ENCODE data around the gene MSH3.
A peak's percentile ranks its signal among the peaks of the same experiment; 100 is the strongest.

MSH3 gene

DNA sequence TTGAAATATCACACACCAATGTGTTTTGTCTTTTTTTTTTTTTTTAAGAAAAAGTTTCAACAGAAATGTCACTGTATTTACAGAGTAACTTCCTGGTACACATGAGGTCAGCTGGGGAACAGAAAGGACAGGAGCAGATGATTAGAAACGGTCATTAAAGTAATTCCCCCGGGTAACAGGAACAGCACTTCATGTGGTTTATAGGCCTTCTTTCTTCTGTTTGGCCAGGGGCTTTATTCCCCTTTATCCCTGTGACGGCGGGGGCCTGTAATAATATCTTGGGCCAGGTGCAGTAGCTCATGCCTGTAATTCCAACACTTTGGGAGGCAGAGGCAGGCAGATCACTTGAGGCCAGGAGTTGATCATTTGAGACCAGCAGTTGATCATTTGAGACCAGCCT, 30.5 kb upstream of the MSH3 start:
- Histone ChIP-seq H3K9me3 (ENCODE audit: control insufficient read depth, low read length) (no peaks in the 10 kb centered on the region), H3K27me3 (replicated peaks; ENCODE audit: control insufficient read depth, insufficient read depth, low read length, poor library complexity, severe bottlenecking) (no peaks in the 10 kb centered on the region), H3K36me3 (ENCODE audit: control insufficient read depth, insufficient read depth, low read length) (no peaks in the 10 kb centered on the region), H3K4me3 (ENCODE audit: insufficient read depth, low read depth, low read length, poor library complexity, severe bottlenecking) (no peak overlapping the region), H3K4me1 (ENCODE audit: control insufficient read depth, insufficient read depth, low read length, poor library complexity, severe bottlenecking) (no peaks in the 10 kb centered on the region), H3K27ac (ENCODE audit: insufficient read depth, low read length, poor library complexity, severe bottlenecking) (no peak overlapping the region)
- DNase-seq = no peak

DNA sequence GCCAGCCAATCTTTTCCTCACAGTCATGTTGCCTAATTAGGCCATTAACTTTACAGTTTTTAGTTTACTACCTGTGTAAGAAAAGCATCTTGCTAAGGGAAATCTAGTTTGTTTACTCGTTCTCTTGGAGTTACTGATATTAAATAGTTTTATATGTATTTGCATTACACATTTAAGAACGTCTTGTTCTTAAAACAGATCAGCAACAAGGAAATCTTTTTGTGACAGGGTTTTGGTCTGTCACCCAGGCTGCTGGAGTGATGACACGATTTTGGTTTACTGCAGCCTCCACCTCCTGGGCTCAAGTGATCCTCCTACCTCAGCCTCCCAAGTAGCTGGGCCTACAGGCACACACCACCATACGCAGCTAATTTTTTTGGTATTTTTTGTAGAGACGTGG, 29.2 kb upstream of the MSH3 start:
- Histone ChIP-seq H3K36me3 (ENCODE audit: control insufficient read depth, insufficient read depth, low read length) (no peaks in the 10 kb centered on the region), H3K27me3 (replicated peaks; ENCODE audit: control insufficient read depth, insufficient read depth, low read length, poor library complexity, severe bottlenecking) (no peaks in the 10 kb centered on the region), H3K4me1 (ENCODE audit: control insufficient read depth, insufficient read depth, low read length, poor library complexity, severe bottlenecking) (no peaks in the 10 kb centered on the region), H3K9me3 (ENCODE audit: control insufficient read depth, low read length) (no peaks in the 10 kb centered on the region), H3K27ac (ENCODE audit: insufficient read depth, low read length, poor library complexity, severe bottlenecking) (no peak overlapping the region), H3K4me3 (ENCODE audit: insufficient read depth, low read depth, low read length, poor library complexity, severe bottlenecking) (no peak overlapping the region)
- no peak for DNase-seq

DNA sequence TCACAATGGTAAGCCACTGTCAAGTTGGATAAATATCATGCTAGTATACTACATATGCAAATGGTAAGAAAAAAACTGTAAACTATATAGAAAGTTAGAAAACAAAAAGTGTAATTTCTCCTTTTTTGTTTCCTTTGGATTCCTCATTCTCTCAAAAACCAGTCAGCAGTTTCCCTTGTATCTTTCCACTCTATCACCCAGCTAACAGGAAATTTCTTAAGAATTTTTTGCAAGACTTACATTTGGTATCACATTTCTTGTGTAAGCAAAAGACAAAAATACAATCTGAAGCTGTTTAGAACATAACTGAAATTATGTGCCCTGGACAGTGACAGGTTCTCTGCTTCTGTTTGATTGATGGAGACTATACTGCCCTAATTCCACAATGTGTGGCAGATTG, 25.2 kb upstream of the MSH3 start:
- H3K36me3 ChIP-seq (ENCODE audit: control insufficient read depth, insufficient read depth, low read length) = no peaks in the 10 kb centered on the region
- H3K27me3 ChIP-seq (replicated peaks; ENCODE audit: control insufficient read depth, insufficient read depth, low read length, poor library complexity, severe bottlenecking) = no peaks in the 10 kb centered on the region
- no peak overlapping the region for H3K4me3 ChIP-seq (ENCODE audit: insufficient read depth, low read depth, low read length, poor library complexity, severe bottlenecking)
- no peak overlapping the region for H3K27ac ChIP-seq (ENCODE audit: insufficient read depth, low read length, poor library complexity, severe bottlenecking)
- H3K9me3 ChIP-seq (ENCODE audit: control insufficient read depth, low read length) = no peaks in the 10 kb centered on the region
- no peak for DNase-seq
- no peaks in the 10 kb centered on the region for H3K4me1 ChIP-seq (ENCODE audit: control insufficient read depth, insufficient read depth, low read length, poor library complexity, severe bottlenecking)

DNA sequence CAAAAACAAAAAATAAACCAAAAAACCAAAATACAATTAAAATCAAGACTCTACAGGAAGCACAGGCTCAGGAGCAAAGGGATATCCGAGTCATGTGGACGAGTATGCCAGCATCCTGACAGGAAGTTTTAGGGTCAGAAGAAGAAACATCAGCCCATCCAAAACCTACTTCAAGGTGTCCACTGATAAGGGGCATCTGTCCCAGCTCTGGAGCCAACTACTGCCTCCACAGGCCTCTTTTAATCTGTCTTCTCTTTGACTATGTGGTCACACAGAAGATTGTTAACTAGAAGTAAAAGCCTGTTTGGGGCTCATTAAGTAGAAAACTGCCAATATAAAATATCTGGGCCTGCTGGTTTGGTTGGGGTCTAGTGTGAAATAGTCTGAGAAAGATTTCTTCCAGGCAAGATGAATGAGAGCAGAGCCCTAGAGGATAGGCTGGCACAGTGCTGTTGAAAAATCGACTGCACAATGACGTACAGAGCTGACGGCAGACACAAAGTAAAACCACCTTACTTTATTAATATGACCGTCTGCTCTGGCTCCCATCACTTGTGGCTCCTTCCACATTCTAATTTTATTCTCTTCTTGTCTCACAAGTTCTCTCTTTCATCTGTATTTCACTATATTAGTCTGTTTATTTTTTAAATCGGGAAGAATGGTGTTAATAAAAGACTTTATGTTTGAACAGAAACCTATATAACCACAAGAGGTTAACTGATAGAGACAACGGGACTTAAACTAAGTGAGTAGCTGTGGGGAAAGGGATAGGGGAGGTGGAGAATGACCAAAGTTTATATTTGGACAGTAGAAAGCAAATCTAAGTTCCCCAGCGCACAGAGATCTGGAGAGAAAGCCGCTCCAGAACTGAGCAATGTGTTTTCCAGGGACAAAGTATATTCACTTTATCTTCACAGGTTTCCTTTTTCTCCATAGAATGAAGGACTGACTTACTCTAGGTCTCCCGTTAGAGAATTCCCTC, 22.9 kb upstream of the MSH3 start:
- DNase-seq = no peak
- Histone ChIP-seq H3K4me3 (ENCODE audit: insufficient read depth, low read depth, low read length, poor library complexity, severe bottlenecking) (no peak overlapping the region), H3K36me3 (ENCODE audit: control insufficient read depth, insufficient read depth, low read length) (peaks cover 3% of the 10 kb centered on the region), H3K9me3 (ENCODE audit: control insufficient read depth, low read length) (no peaks in the 10 kb centered on the region), H3K27me3 (replicated peaks; ENCODE audit: control insufficient read depth, insufficient read depth, low read length, poor library complexity, severe bottlenecking) (no peaks in the 10 kb centered on the region), H3K4me1 (ENCODE audit: control insufficient read depth, insufficient read depth, low read length, poor library complexity, severe bottlenecking) (no peaks in the 10 kb centered on the region), H3K27ac (ENCODE audit: insufficient read depth, low read length, poor library complexity, severe bottlenecking) (no peak overlapping the region)

DNA sequence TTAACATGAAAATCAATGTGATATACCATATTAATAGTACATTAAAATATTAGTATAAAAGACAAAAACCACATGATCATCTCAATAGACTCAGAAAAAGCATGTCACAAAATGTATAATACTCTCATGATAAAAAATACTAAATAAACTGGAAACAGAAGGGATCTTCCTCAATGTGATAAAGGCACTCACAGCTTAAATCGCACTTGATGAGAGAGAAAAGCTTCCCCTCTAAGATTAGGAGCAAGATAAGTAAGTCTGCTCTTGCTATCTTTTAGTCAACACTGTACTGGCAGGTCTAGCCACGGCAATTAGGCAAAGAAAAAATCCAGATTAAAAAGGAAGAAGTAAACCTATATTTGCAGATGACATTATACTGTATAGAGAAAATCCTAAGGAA, 21.8 kb upstream of the MSH3 start:
- no peak for DNase-seq

DNA sequence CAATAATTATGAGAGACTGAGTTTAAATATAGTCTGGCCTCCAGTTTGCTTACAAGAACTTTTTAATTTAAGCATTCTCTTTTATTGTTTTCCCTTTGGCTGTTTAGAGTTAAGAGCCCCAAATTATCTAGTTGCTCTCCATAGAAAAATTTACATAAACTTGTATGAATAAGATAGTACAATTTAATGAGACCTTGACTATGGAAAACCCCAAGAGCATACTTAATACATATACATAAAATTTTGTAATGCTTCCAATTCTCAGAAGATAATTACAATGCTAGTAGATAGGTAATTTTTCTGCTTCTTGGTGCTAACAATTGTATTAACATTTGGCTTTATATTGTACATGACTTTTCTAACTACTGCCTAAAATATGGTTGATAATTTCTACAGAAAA, 20.3 kb upstream of the MSH3 start:
- H3K27ac ChIP-seq (ENCODE audit: insufficient read depth, low read length, poor library complexity, severe bottlenecking) = no peak overlapping the region
- peaks cover 3% of the 10 kb centered on the region for H3K36me3 ChIP-seq (ENCODE audit: control insufficient read depth, insufficient read depth, low read length)
- no peak overlapping the region for H3K4me3 ChIP-seq (ENCODE audit: insufficient read depth, low read depth, low read length, poor library complexity, severe bottlenecking)
- no peaks in the 10 kb centered on the region for H3K9me3 ChIP-seq (ENCODE audit: control insufficient read depth, low read length)
- no peaks in the 10 kb centered on the region for H3K27me3 ChIP-seq (replicated peaks; ENCODE audit: control insufficient read depth, insufficient read depth, low read length, poor library complexity, severe bottlenecking)
- no peak for DNase-seq
- no peaks in the 10 kb centered on the region for H3K4me1 ChIP-seq (ENCODE audit: control insufficient read depth, insufficient read depth, low read length, poor library complexity, severe bottlenecking)

More for the DNA sequence above, 21.8 kb upstream of the MSH3 start:
- no peaks in the 10 kb centered on the region for H3K4me1 ChIP-seq (ENCODE audit: control insufficient read depth, insufficient read depth, low read length, poor library complexity, severe bottlenecking)
- H3K36me3 ChIP-seq (ENCODE audit: control insufficient read depth, insufficient read depth, low read length) = peaks cover 3% of the 10 kb centered on the region
- H3K27me3 ChIP-seq (replicated peaks; ENCODE audit: control insufficient read depth, insufficient read depth, low read length, poor library complexity, severe bottlenecking) = no peaks in the 10 kb centered on the region
- no peak overlapping the region for H3K4me3 ChIP-seq (ENCODE audit: insufficient read depth, low read depth, low read length, poor library complexity, severe bottlenecking)
- H3K9me3 ChIP-seq (ENCODE audit: control insufficient read depth, low read length) = no peaks in the 10 kb centered on the region
- H3K27ac ChIP-seq (ENCODE audit: insufficient read depth, low read length, poor library complexity, severe bottlenecking) = no peak overlapping the region

DNA sequence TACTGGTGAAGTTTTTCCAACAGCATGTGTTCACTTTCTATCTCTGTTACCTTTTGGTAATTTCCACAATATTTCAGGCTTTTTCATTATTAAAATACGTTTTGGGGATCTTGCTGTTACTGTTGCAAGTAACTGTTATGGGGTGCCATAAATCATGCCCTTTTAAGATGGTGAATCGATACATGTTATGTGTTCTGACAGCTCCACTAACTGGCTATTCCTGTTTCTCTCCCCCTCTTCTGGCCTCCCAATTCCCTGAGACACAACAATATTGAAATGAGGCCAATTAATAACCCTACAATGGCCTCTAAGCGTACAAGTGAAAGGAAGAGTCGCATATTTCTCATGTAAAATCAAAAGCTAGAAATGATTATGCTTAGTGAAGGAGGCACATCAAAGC, 13.1 kb upstream of the MSH3 start:
- Histone ChIP-seq H3K9me3 (ENCODE audit: control insufficient read depth, low read length) (no peaks in the 10 kb centered on the region), H3K4me3 (ENCODE audit: insufficient read depth, low read depth, low read length, poor library complexity, severe bottlenecking) (no peak overlapping the region), H3K27ac (ENCODE audit: insufficient read depth, low read length, poor library complexity, severe bottlenecking) (no peak overlapping the region), H3K27me3 (replicated peaks; ENCODE audit: control insufficient read depth, insufficient read depth, low read length, poor library complexity, severe bottlenecking) (no peaks in the 10 kb centered on the region), H3K36me3 (ENCODE audit: control insufficient read depth, insufficient read depth, low read length) (peaks cover 18% of the 10 kb centered on the region), H3K4me1 (ENCODE audit: control insufficient read depth, insufficient read depth, low read length, poor library complexity, severe bottlenecking) (no peaks in the 10 kb centered on the region)
- DNase-seq = no peak

DNA sequence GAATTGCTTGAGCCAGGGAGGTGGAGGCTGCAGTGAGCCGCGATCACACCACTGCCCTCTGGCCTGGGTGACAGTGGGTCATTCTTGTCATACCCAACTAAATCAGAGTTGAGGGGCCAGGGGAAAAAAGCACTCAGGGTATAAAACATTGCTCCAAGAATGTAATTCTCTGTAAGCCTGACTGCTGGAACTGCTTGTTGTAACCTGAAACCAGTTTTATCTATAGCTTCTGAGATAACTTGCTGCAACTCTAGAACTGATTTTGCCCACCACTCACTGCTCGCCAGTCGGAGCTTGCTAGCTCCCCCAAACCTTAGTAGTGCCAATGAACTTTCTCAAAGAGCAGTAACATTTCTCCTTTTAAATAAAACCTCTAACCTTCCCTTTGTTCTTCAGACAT, 9.6 kb upstream of the MSH3 start:
- Histone ChIP-seq H3K4me1 (ENCODE audit: control insufficient read depth, insufficient read depth, low read length, poor library complexity, severe bottlenecking) (no peaks in the 10 kb centered on the region), H3K27ac (ENCODE audit: insufficient read depth, low read length, poor library complexity, severe bottlenecking) (no peak overlapping the region), H3K4me3 (ENCODE audit: insufficient read depth, low read depth, low read length, poor library complexity, severe bottlenecking) (no peak overlapping the region), H3K27me3 (replicated peaks; ENCODE audit: control insufficient read depth, insufficient read depth, low read length, poor library complexity, severe bottlenecking) (no peaks in the 10 kb centered on the region), H3K36me3 (ENCODE audit: control insufficient read depth, insufficient read depth, low read length) (peaks cover 18% of the 10 kb centered on the region), H3K9me3 (ENCODE audit: control insufficient read depth, low read length) (no peaks in the 10 kb centered on the region)
- no peak for DNase-seq

DNA sequence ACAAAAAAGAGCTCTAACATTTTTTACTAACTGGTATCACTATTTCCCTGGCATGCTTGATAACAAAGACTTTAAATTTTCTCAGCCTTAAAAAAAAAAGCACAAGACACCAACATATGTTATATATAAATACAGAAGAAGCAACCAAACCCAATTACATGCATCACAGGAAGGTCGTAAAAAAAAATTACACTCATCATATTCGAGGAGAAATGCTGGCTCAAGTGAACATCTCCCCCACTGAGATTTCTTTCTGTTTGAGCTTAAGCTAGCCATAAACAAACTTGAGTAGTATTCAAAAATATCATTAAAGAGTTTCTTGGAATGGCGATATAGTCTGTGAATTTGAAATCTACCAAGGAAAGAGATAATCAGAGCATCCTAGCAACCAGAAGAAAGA, 7.5 kb upstream of the MSH3 start:
- Histone ChIP-seq H3K27me3 (replicated peaks; ENCODE audit: control insufficient read depth, insufficient read depth, low read length, poor library complexity, severe bottlenecking) (no peaks in the 10 kb centered on the region), H3K36me3 (ENCODE audit: control insufficient read depth, insufficient read depth, low read length) (peaks cover 12% of the 10 kb centered on the region), H3K4me3 (ENCODE audit: insufficient read depth, low read depth, low read length, poor library complexity, severe bottlenecking) (no peak overlapping the region), H3K9me3 (ENCODE audit: control insufficient read depth, low read length) (no peaks in the 10 kb centered on the region), H3K4me1 (ENCODE audit: control insufficient read depth, insufficient read depth, low read length, poor library complexity, severe bottlenecking) (no peaks in the 10 kb centered on the region), H3K27ac (ENCODE audit: insufficient read depth, low read length, poor library complexity, severe bottlenecking) (no peak overlapping the region)
- no peak for DNase-seq

DNA sequence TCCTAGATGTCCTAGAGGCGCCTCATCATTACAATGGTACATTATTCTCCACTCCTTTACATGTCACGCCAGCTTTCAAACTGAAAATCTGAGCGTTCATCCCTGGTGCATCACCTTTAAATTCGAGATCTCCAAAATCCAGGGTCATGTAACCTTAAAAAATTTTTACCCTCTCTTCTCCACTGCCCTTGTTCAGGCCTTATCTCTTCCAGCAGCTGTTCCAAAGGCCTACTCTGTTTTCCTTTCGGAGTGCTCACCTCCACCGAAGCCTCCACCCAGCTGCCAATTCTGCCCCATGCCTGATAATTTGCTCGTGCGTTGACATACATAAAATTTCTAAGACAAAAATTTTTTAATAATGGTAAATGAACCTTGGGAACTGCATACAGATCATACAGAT, 950 bp upstream of the MSH3 start:
- Histone ChIP-seq H3K27ac (ENCODE audit: insufficient read depth, low read length, poor library complexity, severe bottlenecking) (no peak overlapping the region), H3K4me3 (ENCODE audit: insufficient read depth, low read depth, low read length, poor library complexity, severe bottlenecking) (peak overlapping the region; percentile 79)

More for the DNA sequence above, 950 bp upstream of the MSH3 start:
- H3K4me1 ChIP-seq (ENCODE audit: control insufficient read depth, insufficient read depth, low read length, poor library complexity, severe bottlenecking) = peaks cover 12% of the 10 kb centered on the region
- H3K27me3 ChIP-seq (replicated peaks; ENCODE audit: control insufficient read depth, insufficient read depth, low read length, poor library complexity, severe bottlenecking) = no peaks in the 10 kb centered on the region
- peaks cover 3% of the 10 kb centered on the region for H3K36me3 ChIP-seq (ENCODE audit: control insufficient read depth, insufficient read depth, low read length)
- no peaks in the 10 kb centered on the region for H3K9me3 ChIP-seq (ENCODE audit: control insufficient read depth, low read length)
- no peak for DNase-seq
